ENCODE results near the gene OGFR.

DNA sequence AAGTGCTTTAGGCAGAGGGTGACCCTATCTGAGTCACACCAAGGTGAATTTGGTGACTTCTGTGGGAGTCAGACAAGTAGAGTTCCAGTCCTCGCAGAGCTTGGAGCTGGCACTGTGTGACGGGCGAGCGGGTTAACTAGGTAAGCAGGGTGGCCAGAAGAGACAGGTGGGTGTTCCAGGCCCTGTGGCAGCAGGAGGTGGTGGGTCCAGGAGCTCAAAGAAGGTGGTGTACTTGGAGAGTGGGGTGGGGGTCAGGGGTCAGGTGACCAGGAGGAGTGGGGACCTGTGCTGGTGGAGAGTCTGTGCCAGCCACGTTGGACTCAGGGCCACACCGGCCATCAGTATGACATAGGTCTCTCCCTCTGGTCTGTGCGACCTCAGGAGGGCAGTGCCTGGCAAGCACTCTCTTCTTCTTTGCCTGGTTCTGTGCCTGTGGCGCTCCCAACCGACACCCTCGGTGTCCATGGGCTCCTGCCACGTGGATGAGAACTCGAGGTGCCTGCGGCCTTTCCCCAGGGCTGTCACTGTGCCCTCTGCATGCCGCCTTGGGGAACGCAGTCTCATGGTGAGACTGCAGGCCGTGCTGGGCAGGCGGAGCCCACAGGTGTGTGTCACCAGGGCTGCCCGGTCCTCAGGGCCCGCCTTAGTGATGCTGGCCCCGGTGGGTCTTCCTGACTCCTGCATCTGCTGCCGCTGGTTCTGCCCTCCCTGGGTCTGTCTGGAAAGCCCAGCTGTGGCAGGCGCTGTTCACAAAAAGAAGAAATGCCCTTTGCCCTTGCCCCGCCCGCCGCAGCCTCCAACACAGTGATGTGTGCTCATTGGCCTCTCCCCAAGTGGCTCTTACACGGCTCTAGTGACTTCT lies 6.7 kb upstream of the OGFR start:
- TF ChIP-seq, protein P1, sequence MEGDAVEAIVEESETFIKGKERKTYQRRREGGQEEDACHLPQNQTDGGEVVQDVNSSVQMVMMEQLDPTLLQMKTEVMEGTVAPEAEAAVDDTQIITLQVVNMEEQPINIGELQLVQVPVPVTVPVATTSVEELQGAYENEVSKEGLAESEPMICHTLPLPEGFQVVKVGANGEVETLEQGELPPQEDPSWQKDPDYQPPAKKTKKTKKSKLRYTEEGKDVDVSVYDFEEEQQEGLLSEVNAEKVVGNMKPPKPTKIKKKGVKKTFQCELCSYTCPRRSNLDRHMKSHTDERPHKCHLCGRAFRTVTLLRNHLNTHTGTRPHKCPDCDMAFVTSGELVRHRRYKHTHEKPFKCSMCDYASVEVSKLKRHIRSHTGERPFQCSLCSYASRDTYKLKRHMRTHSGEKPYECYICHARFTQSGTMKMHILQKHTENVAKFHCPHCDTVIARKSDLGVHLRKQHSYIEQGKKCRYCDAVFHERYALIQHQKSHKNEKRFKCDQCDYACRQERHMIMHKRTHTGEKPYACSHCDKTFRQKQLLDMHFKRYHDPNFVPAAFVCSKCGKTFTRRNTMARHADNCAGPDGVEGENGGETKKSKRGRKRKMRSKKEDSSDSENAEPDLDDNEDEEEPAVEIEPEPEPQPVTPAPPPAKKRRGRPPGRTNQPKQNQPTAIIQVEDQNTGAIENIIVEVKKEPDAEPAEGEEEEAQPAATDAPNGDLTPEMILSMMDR (IDR thresholded peaks at IDR 0.05; ENCODE audit: insufficient read depth, low read depth, low read length), result no peak
- TF ChIP-seq EZH2 (IDR thresholded peaks at IDR 0.05; ENCODE audit: insufficient read depth, low read length), result no peak

Measured in astrocyte (in vitro differentiated cells and primary cell).